Activated CD8-positive, alpha-beta T cell treated with anti-CD3 and anti-CD28 coated beads for 36 hours (primary cell): ENCODE results near the gene CEMP1. TPM values are rescaled to one million over a fixed set of nuclear protein-coding genes. Genes with fewer than 3 reads are reported as not detected.
"Not testable (repeated sequence)": the region's sequence is repeated elsewhere in the genome, so short reads cannot be mapped to it uniquely, and the experiment has no call there.

ENCODE experiments used
- ATAC-seq: fragments of 200-7000 bp; cut with Tn5 transposase; one replicate; pipeline ENCODE4 v1.10.0; 2021; ENCODE audit warnings: mild to moderate bottlenecking, moderate library complexity
- CTCF ChIA-PET: fragments of 350-600 bp; sonication (Branson Sonifier 250); formaldehyde crosslinking; loops from one replicate; lab custom pipeline; 2021; ENCODE audit warnings: antibody characterized with exemption; lab: Charles Lee
- POLR2A ChIA-PET: fragments of 350-600 bp; sonication (Branson Sonifier 250); formaldehyde crosslinking; loops from one replicate; lab custom pipeline; 2021; ENCODE audit warnings: antibody characterized with exemption; lab: Charles Lee
- DNase-seq: peaks from one replicate; pipeline ENCODE4 v3.0.0-alpha.2; 2020
- H3K27ac Mint-ChIP-seq: one replicate; pipeline ENCODE4 v1.8.0; 2021; ENCODE audit warnings: mild to moderate bottlenecking, mixed read lengths
- H3K27me3 Mint-ChIP-seq: one replicate; pipeline ENCODE4 v1.8.0; 2021; ENCODE audit warnings: mixed read lengths
- H3K36me3 Mint-ChIP-seq: one replicate; pipeline ENCODE4 v1.8.0; 2021; ENCODE audit warnings: low read depth, mixed read lengths
- H3K4me1 Mint-ChIP-seq: one replicate; pipeline ENCODE4 v1.8.0; 2021; ENCODE audit warnings: low read depth, mixed read lengths
- H3K4me3 Mint-ChIP-seq: one replicate; pipeline ENCODE4 v1.8.0; 2021; ENCODE audit warnings: mild to moderate bottlenecking, moderate library complexity, mixed read lengths
- H3K9me3 Mint-ChIP-seq: one replicate; pipeline ENCODE4 v1.8.0; 2021; ENCODE audit warnings: mixed read lengths
- CTCF ChIP-seq: fragments of 200-600 bp; IDR thresholded peaks from one replicate; pipeline ENCODE4 v1.8.0; 2022; ENCODE audit warnings: antibody characterized with exemption, mild to moderate bottlenecking
- intact Hi-C: fragments of 100-400 bp; cut with micrococcal nuclease; formaldehyde crosslinking; loops from one replicate; pipeline ENCODE4 v1.10.0; 2022
- total RNA-seq, 2 experiments: library from RNA; stranded (reverse); gene quantifications; one replicate each; pipeline ENCODE4 v1.2.3, GENCODE V29; 2021

Gene CEMP1
- total RNA-seq, 2 experiments from 2014 or later: not detected

DNA sequence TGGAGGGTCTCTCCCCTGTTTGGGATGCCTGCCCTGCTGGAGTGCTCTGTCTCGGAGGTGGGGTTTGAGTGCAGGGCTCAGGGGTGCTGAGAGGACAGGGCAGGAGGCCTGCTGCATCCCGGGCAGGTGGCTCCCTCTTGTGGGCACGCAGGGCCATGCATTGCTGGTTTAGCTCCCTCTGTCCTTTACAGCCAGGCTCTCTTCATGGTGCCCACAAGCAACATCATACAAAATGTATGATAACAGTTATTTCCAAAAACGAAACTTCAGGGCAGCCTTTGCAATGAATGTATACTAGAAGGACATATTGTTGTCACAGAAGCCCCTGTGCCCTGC, 29.6 kb upstream of the CEMP1 start:
- H3K27me3 Mint-ChIP-seq, H3K4me3 Mint-ChIP-seq, H3K36me3 Mint-ChIP-seq, H3K27ac Mint-ChIP-seq, CTCF ChIA-PET, H3K4me1 Mint-ChIP-seq, intact Hi-C loops, H3K9me3 Mint-ChIP-seq, POLR2A ChIA-PET: not testable (repeated sequence)
- peak; percentile 40 for TF ChIP-seq CTCF
- ATAC-seq: peak; percentile 100
- peak; percentile 85 for DNase-seq

GRCh38 chr16:2560131-2560797, 29.1 kb upstream of the CEMP1 start:
- intact Hi-C loops, POLR2A ChIA-PET, CTCF ChIA-PET: not testable (repeated sequence)

DNA sequence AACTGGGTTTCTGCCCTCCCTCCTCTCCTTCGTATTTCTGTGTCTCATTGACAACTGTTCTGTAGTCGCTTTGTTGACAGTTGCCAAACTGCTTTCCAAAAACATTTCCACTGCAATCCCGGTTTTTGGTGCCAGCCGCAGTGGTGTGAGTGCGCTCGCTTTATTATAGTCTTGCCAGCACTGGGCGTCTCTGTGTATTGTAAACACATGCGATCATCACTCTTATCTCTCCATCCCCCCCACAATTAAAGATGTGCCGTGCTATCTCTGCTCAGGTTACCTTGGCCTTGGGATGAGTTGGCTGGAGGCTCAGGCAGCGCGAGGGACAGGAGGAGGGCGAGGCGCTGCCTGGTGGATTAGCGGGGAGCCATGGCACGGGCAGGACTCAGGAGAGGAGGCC, 25.9 kb upstream of the CEMP1 start:
- ATAC-seq, POLR2A ChIA-PET, DNase-seq, H3K4me1 Mint-ChIP-seq, H3K27ac Mint-ChIP-seq, H3K36me3 Mint-ChIP-seq, CTCF ChIA-PET, H3K27me3 Mint-ChIP-seq, H3K4me3 Mint-ChIP-seq, intact Hi-C loops, H3K9me3 Mint-ChIP-seq: not testable (repeated sequence)

More at GRCh38 chr16:2560131-2560797, 29.1 kb upstream of the CEMP1 start:
- H3K4me3 Mint-ChIP-seq, H3K4me1 Mint-ChIP-seq, ATAC-seq, DNase-seq, H3K36me3 Mint-ChIP-seq, H3K9me3 Mint-ChIP-seq, H3K27ac Mint-ChIP-seq, H3K27me3 Mint-ChIP-seq: not testable (repeated sequence)

- H3K27ac Mint-ChIP-seq, POLR2A ChIA-PET, H3K36me3 Mint-ChIP-seq, DNase-seq, H3K4me1 Mint-ChIP-seq, CTCF ChIA-PET, H3K27me3 Mint-ChIP-seq, intact Hi-C loops, ATAC-seq, H3K9me3 Mint-ChIP-seq, H3K4me3 Mint-ChIP-seq: not testable (repeated sequence)
Observed at GRCh38 chr16:2554709-2555425, 23.7 kb upstream of the CEMP1 start.

GRCh38 chr16:2551420-2551889, 20.2 kb upstream of the CEMP1 start:
- H3K4me3 Mint-ChIP-seq, DNase-seq, H3K36me3 Mint-ChIP-seq, H3K4me1 Mint-ChIP-seq, H3K27ac Mint-ChIP-seq, CTCF ChIA-PET, H3K9me3 Mint-ChIP-seq, intact Hi-C loops, POLR2A ChIA-PET, ATAC-seq, H3K27me3 Mint-ChIP-seq: not testable (repeated sequence)

GRCh38 chr16:2550283-2550878, 19.2 kb upstream of the CEMP1 start:
- CTCF ChIA-PET, H3K9me3 Mint-ChIP-seq, H3K4me3 Mint-ChIP-seq, H3K27ac Mint-ChIP-seq, ATAC-seq, H3K4me1 Mint-ChIP-seq, H3K36me3 Mint-ChIP-seq, POLR2A ChIA-PET, DNase-seq, H3K27me3 Mint-ChIP-seq, intact Hi-C loops: not testable (repeated sequence)

DNA sequence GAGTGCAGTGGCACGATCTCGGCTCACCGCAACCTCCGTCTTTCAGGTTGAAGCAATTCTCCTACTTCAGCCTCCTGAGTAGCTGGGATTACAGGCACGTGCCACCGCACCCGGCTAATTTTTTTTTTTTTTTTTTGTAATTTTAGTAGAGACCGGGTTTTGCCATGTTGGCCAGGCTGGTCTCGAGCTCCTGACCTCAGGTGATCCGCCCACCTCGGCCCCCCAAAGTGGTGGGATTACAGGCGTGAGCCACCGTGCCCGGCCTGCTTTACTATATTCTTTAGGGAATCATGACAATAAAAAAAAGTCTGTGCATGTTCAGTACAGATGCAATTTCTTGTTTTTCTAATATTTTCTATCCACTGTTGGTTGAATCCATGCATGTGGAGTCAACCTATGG, 12.6 kb upstream of the CEMP1 start:
- H3K9me3 Mint-ChIP-seq, POLR2A ChIA-PET, CTCF ChIA-PET, H3K4me3 Mint-ChIP-seq, intact Hi-C loops, H3K27me3 Mint-ChIP-seq, DNase-seq, H3K36me3 Mint-ChIP-seq, H3K27ac Mint-ChIP-seq, ATAC-seq: not testable (repeated sequence)
- peaks cover 28% of the 10 kb centered on the region for H3K4me1 Mint-ChIP-seq

DNA sequence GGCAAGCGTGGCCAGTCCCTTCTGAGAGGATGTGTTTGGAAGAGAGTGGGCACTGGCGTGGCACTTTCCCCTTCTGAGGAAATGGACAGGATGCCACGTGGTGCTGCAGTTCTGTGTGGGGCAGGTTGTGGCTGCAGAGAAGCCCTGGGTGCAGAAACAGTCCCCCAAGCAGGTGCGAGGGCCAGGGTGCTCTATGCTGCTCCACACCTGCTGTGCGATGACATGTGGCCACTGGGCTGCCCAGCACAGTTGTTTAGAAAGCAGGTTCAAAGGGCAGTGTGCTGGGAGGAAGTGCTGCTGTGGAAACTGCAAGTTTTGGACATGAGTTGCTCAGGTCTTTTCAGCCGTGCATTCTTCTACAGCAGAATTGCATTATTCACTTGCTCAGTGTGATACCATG, 10.2 kb upstream of the CEMP1 start:
- CTCF ChIA-PET, POLR2A ChIA-PET, H3K27me3 Mint-ChIP-seq, H3K36me3 Mint-ChIP-seq, H3K4me3 Mint-ChIP-seq, ATAC-seq, DNase-seq, intact Hi-C loops, H3K27ac Mint-ChIP-seq, H3K9me3 Mint-ChIP-seq: not testable (repeated sequence)
- H3K4me1 Mint-ChIP-seq: peaks cover 36% of the 10 kb centered on the region

DNA sequence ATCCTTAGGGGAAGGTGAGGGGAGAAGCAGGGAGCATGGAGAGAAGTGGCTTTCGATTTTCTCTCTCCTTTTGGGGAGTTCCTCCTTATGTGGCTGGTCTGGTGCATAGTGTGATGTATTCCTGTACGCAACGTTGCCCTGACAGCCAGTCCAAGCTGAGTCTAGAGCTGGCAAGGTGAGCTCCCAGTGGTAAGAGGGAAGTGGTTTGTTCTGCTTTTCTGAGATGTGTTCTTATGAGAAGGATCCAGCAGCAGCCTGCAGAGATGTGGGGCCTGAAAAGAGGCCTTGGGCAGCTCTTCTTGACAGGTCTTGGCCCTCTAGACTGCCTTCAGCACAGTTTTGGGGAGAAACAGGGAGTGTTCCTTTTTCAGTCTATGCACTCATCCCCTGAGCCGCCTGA, 9.7 kb upstream of the CEMP1 start:
- peak overlapping the region; percentile 64 for H3K27ac Mint-ChIP-seq
- not testable (repeated sequence) for H3K27me3 Mint-ChIP-seq

More for the DNA sequence above, 9.7 kb upstream of the CEMP1 start:
- H3K9me3 Mint-ChIP-seq, H3K4me3 Mint-ChIP-seq, CTCF ChIA-PET, ATAC-seq, POLR2A ChIA-PET, H3K36me3 Mint-ChIP-seq, DNase-seq, intact Hi-C loops: not testable (repeated sequence)
- peaks cover 36% of the 10 kb centered on the region for H3K4me1 Mint-ChIP-seq
